Activated naive CD8-positive, alpha-beta T cell treated with anti-CD3 and anti-CD28 coated beads, Interleukin-2, amount 50 U/mL, for 24 hours (primary cell): Measurements from ENCODE around the gene PCARE.
"Not testable (repeated sequence)": the region's sequence is repeated elsewhere in the genome, so short reads cannot be mapped to it uniquely, and the experiment has no call there.

Experiments used
- ATAC-seq: fragments of 150-1000 bp; cut with Tn5 transposase; one replicate; pipeline ENCODE4 v1.10.0; 2021
- DNase-seq: peaks from one replicate; pipeline ENCODE4 v3.0.0; 2021
- H3K27ac Mint-ChIP-seq: one replicate; pipeline ENCODE4 v1.8.0; 2021; ENCODE audit warnings: mild to moderate bottlenecking, mixed read lengths
- H3K27me3 Mint-ChIP-seq: one replicate; pipeline ENCODE4 v1.8.0; 2021; ENCODE audit warnings: mixed read lengths
- H3K36me3 Mint-ChIP-seq: one replicate; pipeline ENCODE4 v1.8.0; 2021; ENCODE audit warnings: low read depth, mixed read lengths
- H3K4me1 Mint-ChIP-seq: one replicate; pipeline ENCODE4 v1.8.0; 2021; ENCODE audit warnings: mixed read lengths
- H3K4me3 Mint-ChIP-seq: one replicate; pipeline ENCODE4 v1.8.0; 2021; ENCODE audit warnings: mild to moderate bottlenecking, moderate library complexity, mixed read lengths
- H3K9me3 Mint-ChIP-seq: one replicate; pipeline ENCODE4 v1.8.0; 2021; ENCODE audit warnings: mixed read lengths

PCARE gene

GRCh38 chr2:29108225-29108624 lies 33.9 kb upstream of the PCARE start:
- no peaks in the 10 kb centered on the region for H3K9me3 Mint-ChIP-seq
- H3K4me1 Mint-ChIP-seq = peaks cover 12% of the 10 kb centered on the region
- no peak overlapping the region for H3K27ac Mint-ChIP-seq
- H3K27me3 Mint-ChIP-seq = peaks cover 2% of the 10 kb centered on the region
- H3K36me3 Mint-ChIP-seq = no peaks in the 10 kb centered on the region
- H3K4me3 Mint-ChIP-seq = no peak overlapping the region
- DNase-seq (no peak), ATAC-seq (no peak)

GRCh38 chr2:29107547-29107946 lies 33.2 kb upstream of the PCARE start:
- not testable (repeated sequence) for DNase-seq, ATAC-seq, H3K36me3 Mint-ChIP-seq, H3K27ac Mint-ChIP-seq, H3K27me3 Mint-ChIP-seq, H3K4me3 Mint-ChIP-seq, H3K9me3 Mint-ChIP-seq
- peaks cover 12% of the 10 kb centered on the region for H3K4me1 Mint-ChIP-seq

GRCh38 chr2:29106980-29107388 lies 32.7 kb upstream of the PCARE start:
- H3K9me3 Mint-ChIP-seq = no peaks in the 10 kb centered on the region
- no peak overlapping the region for H3K4me3 Mint-ChIP-seq
- no peak overlapping the region for H3K27ac Mint-ChIP-seq
- DNase-seq (no peak), ATAC-seq (no peak)
- H3K4me1 Mint-ChIP-seq = peaks cover 12% of the 10 kb centered on the region
- no peaks in the 10 kb centered on the region for H3K36me3 Mint-ChIP-seq
- H3K27me3 Mint-ChIP-seq = peaks cover 2% of the 10 kb centered on the region

- DNase-seq (no peak), ATAC-seq (no peak)
- Mint-ChIP-seq H3K27me3 (peaks cover 2% of the 10 kb centered on the region), H3K27ac (no peak overlapping the region), H3K4me3 (no peak overlapping the region), H3K4me1 (peaks cover 12% of the 10 kb centered on the region), H3K36me3 (no peaks in the 10 kb centered on the region), H3K9me3 (no peaks in the 10 kb centered on the region)
Observed at GRCh38 chr2:29106256-29106655, 31.9 kb upstream of the PCARE start.

GRCh38 chr2:29105375-29105774 lies 31.1 kb upstream of the PCARE start:
- Mint-ChIP-seq H3K4me3 (no peak overlapping the region), H3K27me3 (peaks cover 2% of the 10 kb centered on the region), H3K4me1 (peaks cover 5% of the 10 kb centered on the region), H3K27ac (no peak overlapping the region), H3K9me3 (no peaks in the 10 kb centered on the region), H3K36me3 (no peaks in the 10 kb centered on the region)
- DNase-seq (no peak), ATAC-seq (no peak)

GRCh38 chr2:29104688-29105087 lies 30.4 kb upstream of the PCARE start:
- ATAC-seq = no peak
- no peak overlapping the region for H3K27ac Mint-ChIP-seq

GRCh38 chr2:29100564-29100963 lies 26.2 kb upstream of the PCARE start:
- Mint-ChIP-seq H3K9me3 (no peaks in the 10 kb centered on the region), H3K27ac (no peak overlapping the region), H3K27me3 (no peaks in the 10 kb centered on the region), H3K4me1 (no peaks in the 10 kb centered on the region), H3K4me3 (no peak overlapping the region), H3K36me3 (no peaks in the 10 kb centered on the region)
- ATAC-seq = no peak
- no peak for DNase-seq

More at GRCh38 chr2:29104688-29105087, 30.4 kb upstream of the PCARE start:
- no peak for DNase-seq
- Mint-ChIP-seq H3K36me3 (no peaks in the 10 kb centered on the region), H3K27me3 (peaks cover 2% of the 10 kb centered on the region), H3K9me3 (no peaks in the 10 kb centered on the region), H3K4me1 (peaks cover 5% of the 10 kb centered on the region), H3K4me3 (no peak overlapping the region)

- Mint-ChIP-seq H3K27me3 (no peaks in the 10 kb centered on the region), H3K9me3 (no peaks in the 10 kb centered on the region), H3K4me1 (no peaks in the 10 kb centered on the region), H3K36me3 (no peaks in the 10 kb centered on the region), H3K27ac (no peak overlapping the region), H3K4me3 (no peak overlapping the region)
- ATAC-seq (no peak), DNase-seq (no peak)
Observed at GRCh38 chr2:29097569-29097968, 23.2 kb upstream of the PCARE start.

- no peaks in the 10 kb centered on the region for H3K27me3 Mint-ChIP-seq
- H3K4me3 Mint-ChIP-seq = no peak overlapping the region
- no peaks in the 10 kb centered on the region for H3K9me3 Mint-ChIP-seq
- no peak overlapping the region for H3K27ac Mint-ChIP-seq
- DNase-seq (no peak), ATAC-seq (no peak)
- H3K4me1 Mint-ChIP-seq = no peaks in the 10 kb centered on the region
- no peaks in the 10 kb centered on the region for H3K36me3 Mint-ChIP-seq
Observed at GRCh38 chr2:29096969-29097368, 22.6 kb upstream of the PCARE start.

GRCh38 chr2:29090311-29090710 lies 16.0 kb upstream of the PCARE start:
- not testable (repeated sequence) for H3K27ac Mint-ChIP-seq, H3K4me3 Mint-ChIP-seq, DNase-seq, H3K36me3 Mint-ChIP-seq, H3K4me1 Mint-ChIP-seq, H3K27me3 Mint-ChIP-seq, H3K9me3 Mint-ChIP-seq, ATAC-seq

- Mint-ChIP-seq H3K36me3 (no peaks in the 10 kb centered on the region), H3K27me3 (no peaks in the 10 kb centered on the region)
- ATAC-seq = no peak
Observed at GRCh38 chr2:29084554-29084953, 10.2 kb upstream of the PCARE start.

GRCh38 chr2:29082804-29083495 lies 8.6 kb upstream of the PCARE start:
- DNase-seq (no peak), ATAC-seq (no peak)
- Mint-ChIP-seq H3K9me3 (peaks cover 6% of the 10 kb centered on the region), H3K27me3 (no peaks in the 10 kb centered on the region), H3K36me3 (no peaks in the 10 kb centered on the region), H3K4me3 (no peak overlapping the region), H3K4me1 (no peaks in the 10 kb centered on the region), H3K27ac (no peak overlapping the region)

More at GRCh38 chr2:29084554-29084953, 10.2 kb upstream of the PCARE start:
- no peaks in the 10 kb centered on the region for H3K9me3 Mint-ChIP-seq
- DNase-seq = no peak
- no peak overlapping the region for H3K27ac Mint-ChIP-seq
- no peaks in the 10 kb centered on the region for H3K4me1 Mint-ChIP-seq
- no peak overlapping the region for H3K4me3 Mint-ChIP-seq

GRCh38 chr2:29080886-29081743 lies 6.8 kb upstream of the PCARE start:
- ATAC-seq (no peak), DNase-seq (no peak)
- Mint-ChIP-seq H3K27me3 (no peaks in the 10 kb centered on the region), H3K9me3 (peaks cover 6% of the 10 kb centered on the region), H3K27ac (no peak overlapping the region), H3K4me1 (no peaks in the 10 kb centered on the region), H3K36me3 (no peaks in the 10 kb centered on the region), H3K4me3 (no peak overlapping the region)

GRCh38 chr2:29079887-29080286 lies 5.6 kb upstream of the PCARE start:
- ATAC-seq (no peak), DNase-seq (no peak)
- no peak overlapping the region for H3K27ac Mint-ChIP-seq
- H3K4me3 Mint-ChIP-seq = no peak overlapping the region
- peaks cover 6% of the 10 kb centered on the region for H3K9me3 Mint-ChIP-seq
- no peaks in the 10 kb centered on the region for H3K4me1 Mint-ChIP-seq
- H3K27me3 Mint-ChIP-seq = no peaks in the 10 kb centered on the region
- no peaks in the 10 kb centered on the region for H3K36me3 Mint-ChIP-seq
